Endothelial cell of umbilical vein (primary cell): ENCODE data around the gene CHD5. TPM values are rescaled to one million over a fixed set of nuclear protein-coding genes. Genes with fewer than 3 reads are reported as not detected.

Source experiments
- BruUV-seq: library from RNA; stranded (reverse); fragments of 400-500 nt; replicated peaks from 2 replicates; lab custom pipeline; 2021; lab: Mats Ljungman, UMichigan
- CTCF ChIA-PET: fragments of 300-600, 350-600 bp; sonication (Branson Sonifier 250); formaldehyde crosslinking; loops from one replicate; lab custom pipeline; 2021; ENCODE audit warnings: antibody characterized with exemption, inconsistent platforms; lab: Charles Lee
- POLR2A ChIA-PET: fragments of 300-600, 350-600 bp; sonication (Branson Sonifier 250); formaldehyde crosslinking; loops from one replicate; lab custom pipeline; 2021; ENCODE audit warnings: antibody characterized with exemption, inconsistent platforms; lab: Charles Lee
- DNase-seq: peaks from one replicate; pipeline ENCODE4 v3.0.0-alpha.2; 2011; ENCODE audit warnings: low read depth, low spot score
- FAIRE-seq: peaks from 2 replicates; lab custom pipeline; 2011; peaks lifted over from hg19 to GRCh38; lab: Jason Lieb, UNC
- H2AFZ ChIP-seq: 2 replicates; pipeline ENCODE4 v1.6.0; 2012; ENCODE audit warnings: low read depth, low read length, control low read depth, inconsistent platforms
- H3K27ac ChIP-seq: 2 replicates; pipeline ENCODE4 v1.5.1; 2011; ENCODE audit warnings: low read depth, mild to moderate bottlenecking, control low read depth, low read length, moderate library complexity; ENCODE audit not compliant: insufficient read depth
- H3K27me3 ChIP-seq, 2 experiments: 2 replicates each; pipeline versions ENCODE4 v1.6.0 to v1.6.1; 2011; ENCODE audit warnings: low read length in 2 of 2, mixed read lengths in 1 of 2; ENCODE audit not compliant: control insufficient read depth in 2 of 2, insufficient read depth in 2 of 2
- H3K36me3 ChIP-seq, 2 experiments: 2 replicates in 1 of 2; 3 replicates in 1 of 2; pipeline ENCODE4 v1.5.1; 2011; ENCODE audit warnings: low read length in 2 of 2, mild to moderate bottlenecking in 1 of 2, moderate library complexity in 1 of 2; ENCODE audit not compliant: control insufficient read depth in 2 of 2, insufficient read depth in 2 of 2; ENCODE audit errors: extremely low read depth in 1 of 2
- H3K4me1 ChIP-seq: 3 replicates; pipeline ENCODE4 v1.5.1; 2011; ENCODE audit warnings: mild to moderate bottlenecking, low read length; ENCODE audit not compliant: control insufficient read depth, insufficient read depth; ENCODE audit errors: extremely low read depth
- H3K4me2 ChIP-seq: 2 replicates; pipeline ENCODE4 v1.6.1; 2011; ENCODE audit warnings: low read length, control low read depth, mixed read lengths; ENCODE audit not compliant: insufficient read depth
- H3K4me3 ChIP-seq, 3 experiments: fragments of 200-600 bp in 1 of 3; sonication (generic), shearing (Covaris generic) in 1 of 3; replicated peaks in 1 of 3; 2 replicates each; pipeline ENCODE4 v1.5.1; 2011 to 2016; ENCODE audit warnings: control low read depth in 3 of 3, low read length in 3 of 3, mild to moderate bottlenecking in 2 of 3, inconsistent platforms in 1 of 3, low read depth in 1 of 3, moderate library complexity in 1 of 3; ENCODE audit not compliant: insufficient read depth in 1 of 3
- H3K79me2 ChIP-seq: 2 replicates; pipeline ENCODE4 v1.6.0; 2012; ENCODE audit warnings: low read length, inconsistent platforms; ENCODE audit not compliant: control insufficient read depth, insufficient read depth
- H3K9ac ChIP-seq: replicated peaks from 2 replicates; pipeline ENCODE3; 2011; ENCODE audit warnings: low read length, control low read depth; ENCODE audit not compliant: insufficient read depth; ENCODE audit errors: extremely low read depth
- H3K9me1 ChIP-seq: replicated peaks from 3 replicates; pipeline ENCODE4 v1.6.0; 2011; ENCODE audit warnings: mild to moderate bottlenecking, low read length; ENCODE audit not compliant: control insufficient read depth, insufficient read depth; ENCODE audit errors: extremely low read depth
- H3K9me3 ChIP-seq: replicated peaks from 2 replicates; pipeline ENCODE4 v1.5.1; 2012; ENCODE audit warnings: low read length, inconsistent platforms; ENCODE audit not compliant: control insufficient read depth, insufficient read depth
- H4K20me1 ChIP-seq: replicated peaks from 2 replicates; pipeline ENCODE3; 2011; ENCODE audit warnings: mild to moderate bottlenecking, low read length; ENCODE audit not compliant: control insufficient read depth, insufficient read depth; ENCODE audit errors: extremely low read depth
- EZH2 ChIP-seq: IDR thresholded peaks from 2 replicates; pipeline ENCODE4 v1.6.1; 2012; ENCODE audit warnings: borderline replicate concordance, low read depth, mild to moderate bottlenecking, moderate library complexity, low read length, inconsistent platforms; ENCODE audit not compliant: severe bottlenecking
- GATA2 ChIP-seq: IDR thresholded peaks from 2 replicates; pipeline ENCODE4 v1.7.0; 2011; ENCODE audit warnings: low read depth, mild to moderate bottlenecking, moderate library complexity, mixed read lengths, low read length; ENCODE audit not compliant: insufficient read length, insufficient read depth
- JUN ChIP-seq: IDR thresholded peaks from 2 replicates; pipeline ENCODE4 v1.6.1; 2011; ENCODE audit warnings: borderline replicate concordance, low read depth; ENCODE audit not compliant: insufficient read length, insufficient read depth
- dilution Hi-C: fragments of 300-500 bp; cut with MboI; formaldehyde crosslinking; loops from one replicate; pipeline ENCODE4 v1.15.0; 2019; ENCODE audit warnings: low sequenced_read_pairs; ENCODE audit not compliant: extremely low pct_ligation_motif_present
- intact Hi-C: fragments of 100-400 bp; cut with micrococcal nuclease; formaldehyde crosslinking; loops from one replicate; pipeline ENCODE4 v1.10.0; 2022
- polyA plus RNA-seq, 4 experiments: library from polyadenylated mRNA; depleted of rRNA in 3 of 4; stranded (reverse) in 3 of 4; unstranded in 1 of 4; fragments of >200 nt; gene quantifications; 2 replicates each; pipeline versions ENCODE4 v1.2.1 to v1.2.3, GENCODE V29; 2011 to 2012; ENCODE audit warnings: missing spikeins in 1 of 4
- total RNA-seq: library from RNA; stranded (reverse); gene quantifications from 2 replicates; pipeline ENCODE4 v1.2.3, GENCODE V29; 2021

CHD5 gene
- total and polyA plus RNA-seq, 2 donors (not counting 3 experiments of a cell fraction or from before 2014, with no cell fraction given), result 0.04 to 0.11 TPM

- FAIRE-seq, result no peak
Measured at GRCh38 chr1:6197746-6198427, 17.8 kb upstream of the CHD5 start.

GRCh38 chr1:6191968-6192367, 11.8 kb upstream of the CHD5 start:
- Histone ChIP-seq H2AFZ (no peak overlapping the region), H4K20me1 (peaks cover 5% of the 10 kb centered on the region), H3K27me3 (no peaks in the 10 kb centered on the region), H3K36me3 (peaks cover 30 to 41% of the 10 kb centered on the region in 2 experiments), H3K9me1 (no peaks in the 10 kb centered on the region), H3K79me2 (peaks cover 70% of the 10 kb centered on the region), H3K9me3 (no peaks in the 10 kb centered on the region), H3K27ac (no peak overlapping the region), H3K4me1 (no peaks in the 10 kb centered on the region), H3K4me3 (no peak overlapping the region), H3K9ac (no peak overlapping the region), H3K4me2 (no peak overlapping the region)
- intact Hi-C loops, result no loop called here
- ChIA-PET POLR2A (interaction anchor here (0.8 kb wide), 1 partner anchor 209 kb away, joined by 7 read pairs; no protein-coding TSS in a partner anchor), CTCF (interaction anchor here (0.6 to 3.4 kb wide), 5 partner anchors 13 to 509 kb away, joined by 3 to 15 read pairs (median 3); partner anchors contain the start of gene DNAJC11)
- TF ChIP-seq EZH2 (no peak), JUN (no peak), GATA2 (no peak)
- DNase-seq, result no peak
- BruUV-seq, result no TSS peak
- dilution Hi-C loops, result no loop called here
- no peak for FAIRE-seq

More at GRCh38 chr1:6197746-6198427, 17.8 kb upstream of the CHD5 start:
- H3K4me1 ChIP-seq, result peaks cover 17% of the 10 kb centered on the region
- no peaks in the 10 kb centered on the region for H3K9me1 ChIP-seq
- ChIA-PET POLR2A (no interaction called here), CTCF (interaction anchor here (0.7 to 1.9 kb wide), 3 partner anchors 9 to 48 kb away, joined by 3 to 7 read pairs (median 4); no protein-coding TSS in a partner anchor)
- no TSS peak for BruUV-seq
- TF ChIP-seq JUN, result no peak
- no peak for TF ChIP-seq GATA2
- no peak for DNase-seq
- no peaks in the 10 kb centered on the region for H3K27me3 ChIP-seq
- intact Hi-C loops (loop anchor here (2.0 kb wide), 3 partner anchors 17 to 205 kb away; partner anchors contain the start of genes CHD5 and NPHP4), dilution Hi-C loops (no loop called here)
- H2AFZ ChIP-seq, result no peak overlapping the region
- H3K27ac ChIP-seq, result no peak overlapping the region
- H3K36me3 ChIP-seq, result peaks cover 13% of the 10 kb centered on the region in 2 experiments
- peak overlapping the region in 2 of 3 experiments; percentile 78 to 90 for H3K4me3 ChIP-seq
- peak overlapping the region; percentile 94 for H3K4me2 ChIP-seq
- no peaks in the 10 kb centered on the region for H4K20me1 ChIP-seq
- H3K9me3 ChIP-seq, result no peaks in the 10 kb centered on the region
- H3K9ac ChIP-seq, result peak overlapping the region; percentile 96
- H3K79me2 ChIP-seq, result peaks cover 55% of the 10 kb centered on the region
